Fibroblast of skin of left biceps (primary cell): Measurements from ENCODE around the gene MAMLD1.
A peak's percentile ranks its signal among the peaks of the same experiment; 100 is the strongest.
"Not testable (repeated sequence)": the region's sequence is repeated elsewhere in the genome, so short reads cannot be mapped to it uniquely, and the experiment has no call there.

Experiments
- DNase-seq, 2 experiments: peaks; one replicate each; pipeline ENCODE4 v3.0.0-alpha.2; 2013; ENCODE audit warnings: low read depth in 2 of 2

MAMLD1 gene

DNA sequence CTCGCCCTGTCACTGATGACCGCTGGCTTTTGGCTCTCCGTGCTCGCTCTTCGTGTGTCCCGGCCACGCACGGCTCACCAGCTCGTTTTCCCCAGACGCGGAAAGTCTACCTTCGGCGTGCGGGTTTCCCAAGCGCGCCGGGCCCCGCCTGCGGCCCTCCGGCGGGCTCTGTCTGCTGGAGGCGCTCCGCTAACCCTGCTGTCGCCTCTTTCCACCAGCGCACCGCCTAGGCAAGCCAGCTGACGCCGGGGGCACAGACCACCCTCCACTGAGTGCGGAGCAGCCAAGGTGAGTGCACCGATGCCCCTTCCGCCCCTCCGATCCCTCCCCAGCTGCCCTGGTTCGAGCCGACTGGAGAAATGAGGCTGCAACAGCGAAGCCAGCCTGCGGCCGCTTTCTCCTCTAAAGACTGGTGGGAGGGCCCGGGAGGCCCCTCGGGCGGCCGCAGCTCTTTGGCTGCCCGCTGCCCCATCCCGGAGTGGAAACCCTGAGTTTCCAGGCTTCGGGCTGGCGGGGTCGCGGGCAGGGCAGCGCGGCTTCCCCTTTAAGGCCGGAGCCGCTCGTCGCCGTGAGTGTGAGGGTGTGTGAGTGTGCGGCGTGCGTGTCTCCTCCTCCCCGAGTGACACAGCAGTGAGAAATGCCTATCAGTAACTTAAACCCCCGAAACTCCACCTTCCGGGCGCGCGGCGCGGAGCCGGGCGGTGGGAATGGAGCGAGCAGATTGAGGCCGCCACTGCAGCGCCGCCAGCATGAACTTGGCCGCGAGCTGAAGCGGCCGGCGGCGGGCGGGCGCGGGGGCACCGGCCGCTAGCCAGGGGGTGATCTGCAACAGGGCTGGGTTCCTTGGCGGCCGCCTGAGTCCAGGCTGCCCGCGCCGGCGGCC lies at the start of gene MAMLD1:
TSS of gene MAMLD1 (plus strand) at position 719 of the 883 bp plus-strand sequence. CDS start 82,200 bp downstream, outside the sequence.
- peak; percentile 50 to 59 for DNase-seq

DNA sequence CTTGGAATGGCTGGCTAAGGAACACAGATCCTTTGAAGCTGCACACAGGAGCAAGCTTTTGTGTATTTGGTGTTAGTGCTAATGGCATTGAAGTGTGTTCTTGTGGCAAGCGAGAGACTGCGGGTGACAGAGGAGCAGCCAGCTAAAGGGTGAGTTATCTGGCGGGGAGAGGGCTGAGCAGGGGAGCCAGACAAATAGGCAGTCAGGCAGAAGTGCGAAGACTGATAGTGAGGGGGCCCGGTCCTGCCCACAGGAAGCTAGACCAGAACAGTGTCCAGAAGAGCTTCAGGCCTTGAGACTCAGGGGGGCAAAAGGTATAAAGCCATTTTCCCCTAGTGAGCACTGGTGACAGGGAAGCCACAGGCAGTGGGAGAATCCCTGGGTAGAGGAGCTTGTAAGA lies 49.6 kb upstream of the MAMLD1 start:
- no peak for DNase-seq

- DNase-seq = no peak
Measured at GRCh38 chrX:150314186-150314585, 48.9 kb upstream of the MAMLD1 start.

DNA sequence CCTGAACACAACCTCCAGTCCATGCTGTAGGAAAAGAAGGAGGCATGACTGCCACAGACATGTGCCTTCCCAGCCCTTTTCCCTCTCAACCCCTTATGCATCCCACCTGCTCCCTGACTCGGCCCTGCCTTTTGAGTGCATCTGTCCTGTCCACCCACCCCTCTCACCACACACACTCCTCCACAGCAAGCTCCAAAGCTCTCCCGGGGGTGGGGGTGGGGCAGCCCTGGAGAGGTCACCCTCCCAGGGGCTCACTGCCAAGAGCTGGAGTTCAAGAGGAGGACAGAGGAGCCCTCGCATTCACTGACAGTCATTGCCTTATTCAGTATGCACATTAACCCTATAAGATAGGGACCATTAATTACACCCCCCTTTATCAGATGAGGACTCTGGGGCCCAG lies 46.6 kb upstream of the MAMLD1 start:
- DNase-seq = no peak

DNA sequence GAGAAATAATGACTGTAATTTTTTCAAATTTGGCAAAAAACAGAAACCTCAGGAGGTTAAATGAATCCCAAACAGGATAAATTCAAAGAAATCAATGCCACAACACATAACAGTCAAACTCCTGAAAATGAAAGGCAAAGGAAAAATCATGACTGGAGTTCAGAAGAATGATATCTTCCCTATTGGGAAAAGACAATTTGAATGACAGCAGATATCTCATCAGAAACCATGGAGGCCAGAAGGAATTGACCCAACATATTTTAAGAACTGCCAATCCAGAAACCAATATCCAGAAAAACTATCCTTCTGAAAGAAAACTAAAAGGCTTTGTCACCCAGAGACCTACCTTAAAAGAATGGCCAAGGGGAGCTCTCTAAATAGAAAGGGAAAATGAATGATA lies 40.1 kb upstream of the MAMLD1 start:
- DNase-seq = no peak

GRCh38 chrX:150324035-150324728 lies 38.9 kb upstream of the MAMLD1 start:
- DNase-seq = peak; percentile 53 to 55

- no peak for DNase-seq
Measured at GRCh38 chrX:150324919-150325318, 38.2 kb upstream of the MAMLD1 start.

DNA sequence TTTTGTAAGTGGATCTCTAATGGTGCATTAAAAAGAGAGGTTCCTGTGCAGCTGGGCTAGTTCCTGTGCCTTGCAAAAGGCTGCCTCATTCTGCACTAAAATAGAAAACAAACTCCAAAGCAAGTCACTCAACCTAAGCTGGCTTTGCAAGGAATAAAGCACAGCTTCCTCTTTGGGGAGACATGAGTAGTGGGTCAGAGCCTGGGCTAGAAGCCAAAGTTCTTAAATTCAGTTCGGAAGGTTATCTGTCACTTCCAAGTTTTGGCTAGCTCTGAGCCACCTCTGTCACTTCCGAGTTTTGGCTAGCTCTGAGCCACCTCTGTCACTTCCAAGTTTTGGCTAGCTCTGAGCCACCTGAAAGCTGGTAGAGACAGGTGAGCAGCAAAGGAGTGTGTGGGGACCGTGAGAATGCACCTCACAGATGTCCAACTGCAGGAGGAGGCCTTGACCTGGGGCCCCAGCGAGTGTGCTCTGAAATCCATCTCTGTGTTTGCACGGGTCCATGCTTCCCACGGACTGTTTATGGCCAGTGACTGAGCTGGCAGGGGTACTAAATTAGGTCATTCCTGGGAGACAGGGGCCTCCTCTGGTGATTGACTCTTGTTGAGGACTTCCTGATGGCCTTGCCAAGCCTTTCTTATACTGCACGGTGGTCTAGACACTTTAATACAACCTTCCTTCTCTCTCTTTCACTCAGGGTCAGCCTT lies 36.4 kb upstream of the MAMLD1 start:
- no peak for DNase-seq

- DNase-seq = no peak
Measured at GRCh38 chrX:150329282-150329681, 33.8 kb upstream of the MAMLD1 start.

- no peak for DNase-seq
Measured at GRCh38 chrX:150329868-150330267, 33.2 kb upstream of the MAMLD1 start.

GRCh38 chrX:150332023-150332422 lies 31.1 kb upstream of the MAMLD1 start:
- DNase-seq = no peak

DNA sequence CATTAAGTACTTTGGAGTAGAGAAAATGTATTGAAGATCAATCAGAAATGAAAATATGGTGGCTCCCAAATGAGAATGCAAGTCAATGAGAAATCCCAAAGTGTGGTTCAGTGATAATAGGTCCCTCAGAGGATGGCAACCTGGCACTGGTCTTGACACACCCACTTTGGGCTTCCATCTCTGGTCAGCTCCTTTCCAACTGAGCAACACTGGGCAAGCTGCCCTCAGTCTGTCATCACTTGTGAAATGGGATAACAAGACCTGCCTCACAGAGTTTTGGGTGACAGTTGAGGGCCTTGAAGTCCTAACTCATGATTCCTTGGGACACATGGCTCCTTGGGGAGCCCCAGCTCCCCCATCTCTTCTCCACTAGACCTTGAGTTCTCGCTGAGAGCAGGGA lies 29.0 kb upstream of the MAMLD1 start:
- no peak for DNase-seq

GRCh38 chrX:150334981-150335380 lies 28.1 kb upstream of the MAMLD1 start:
- no peak for DNase-seq

DNA sequence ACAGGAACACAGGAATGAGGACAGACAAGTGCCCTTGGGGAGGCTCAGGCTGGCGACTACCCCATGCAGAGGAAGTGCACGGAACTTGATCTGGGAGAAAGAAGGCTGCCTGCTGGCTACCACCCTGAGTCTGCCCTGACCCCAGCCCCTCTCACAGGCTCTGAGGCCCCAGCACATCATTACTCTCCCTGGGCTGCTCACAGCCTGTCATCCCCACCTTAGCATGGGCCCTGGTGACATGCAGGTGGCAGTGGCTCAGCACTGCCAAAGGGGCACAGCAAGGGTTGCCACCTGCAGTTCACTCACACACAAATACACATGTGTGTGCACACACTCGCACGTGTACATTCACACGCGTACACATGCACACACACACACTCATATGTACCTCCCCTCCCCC lies 26.1 kb upstream of the MAMLD1 start:
- DNase-seq = no peak

DNA sequence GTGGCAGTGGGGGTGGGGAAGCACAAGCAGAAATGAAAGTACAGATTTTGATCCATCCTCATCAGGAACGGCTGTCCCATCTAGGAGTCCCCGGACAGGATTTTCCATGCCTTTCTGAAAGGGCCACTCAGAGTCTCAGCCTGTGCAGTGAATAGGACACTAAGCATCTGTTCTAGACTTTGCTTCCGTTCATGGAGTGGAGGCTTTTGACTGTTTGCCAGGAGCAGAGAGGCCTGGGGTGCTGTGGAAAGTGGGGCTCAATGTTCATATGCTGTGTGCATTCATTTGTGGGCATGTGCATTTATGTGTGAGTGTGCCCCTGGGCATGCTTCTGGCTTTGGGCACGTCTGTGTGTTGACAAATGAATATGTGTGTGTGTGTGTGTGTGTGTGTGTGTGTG lies 25.6 kb upstream of the MAMLD1 start:
- DNase-seq = no peak

GRCh38 chrX:150338615-150339014 lies 24.5 kb upstream of the MAMLD1 start:
- no peak for DNase-seq

DNA sequence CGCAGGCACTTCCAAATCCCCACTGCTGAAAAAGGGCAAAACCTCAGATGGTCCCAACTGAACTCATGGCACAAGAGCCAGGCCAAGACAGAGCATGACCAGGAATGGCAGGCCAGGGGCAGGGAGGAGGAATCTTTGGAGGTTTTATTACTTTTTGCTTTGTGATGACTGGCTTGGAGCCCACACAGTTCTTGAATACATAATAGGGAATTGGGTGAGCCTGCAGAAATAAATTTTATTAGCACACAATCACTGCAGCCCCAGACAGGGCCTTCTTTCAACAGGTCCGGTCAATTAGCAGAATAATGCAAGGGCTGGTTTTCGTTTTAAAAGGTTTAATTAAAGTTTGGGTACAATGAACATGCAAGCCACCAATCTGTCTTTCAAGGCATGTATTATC lies 23.4 kb upstream of the MAMLD1 start:
- DNase-seq = no peak

DNA sequence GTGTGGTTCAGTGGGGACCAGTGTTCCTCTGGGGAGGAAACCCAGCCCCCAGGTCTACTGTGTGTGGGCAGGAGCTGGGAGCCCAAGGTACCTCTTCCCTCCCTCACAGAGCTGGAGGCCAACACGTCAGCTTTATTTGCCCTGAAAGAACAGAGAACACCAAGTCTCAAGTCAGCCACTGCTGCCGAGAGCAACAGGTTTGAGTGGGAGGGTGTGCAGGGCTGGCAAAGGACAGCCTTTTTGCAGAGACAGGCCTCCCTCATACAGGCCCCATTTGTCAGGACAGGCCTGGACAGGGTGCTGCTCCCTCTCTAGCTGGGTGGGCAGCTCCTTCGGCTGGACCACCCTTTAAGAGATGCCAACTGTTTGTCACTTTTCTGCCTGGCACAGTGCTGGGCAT lies 22.8 kb upstream of the MAMLD1 start:
- not testable (repeated sequence) for DNase-seq

DNA sequence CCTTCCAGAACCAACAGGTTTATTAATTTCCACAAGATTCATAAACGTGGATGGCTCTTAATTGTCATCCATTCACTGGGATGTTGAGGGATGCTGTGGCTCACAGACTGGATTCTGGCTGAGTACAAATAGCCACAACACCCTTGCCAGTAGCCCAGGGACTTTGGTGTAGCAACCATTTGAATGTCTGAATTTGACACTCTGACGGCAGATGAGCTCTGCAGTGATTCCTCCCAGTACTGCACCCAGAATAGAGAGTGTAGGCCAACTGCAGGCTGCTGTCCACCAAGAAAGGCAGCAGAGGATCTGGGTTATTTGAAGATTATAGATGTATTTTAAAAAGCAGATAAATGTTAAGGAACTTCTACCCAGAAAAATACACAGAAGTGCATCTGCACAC lies 15.6 kb upstream of the MAMLD1 start:
- no peak for DNase-seq

DNA sequence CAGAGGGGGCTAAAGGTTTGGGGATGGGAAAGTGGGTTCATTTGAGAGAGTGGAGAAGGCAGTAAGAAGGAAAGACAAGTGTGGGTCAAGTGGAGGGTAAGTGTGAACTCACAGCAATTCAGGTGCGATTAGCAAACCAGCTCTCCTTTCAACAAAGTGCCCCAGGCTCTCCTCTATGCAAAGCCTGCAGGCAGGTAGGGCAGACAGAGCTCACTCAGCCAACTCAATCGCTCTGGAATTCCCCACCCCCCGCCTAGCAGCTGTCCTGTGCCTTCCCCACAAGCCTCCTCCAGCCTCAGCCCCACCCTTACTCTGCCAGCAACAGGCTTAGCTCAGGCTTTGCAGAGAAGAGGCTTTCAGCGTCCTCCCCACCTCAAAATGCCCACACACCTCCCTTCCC lies 14.8 kb upstream of the MAMLD1 start:
- DNase-seq = no peak

DNA sequence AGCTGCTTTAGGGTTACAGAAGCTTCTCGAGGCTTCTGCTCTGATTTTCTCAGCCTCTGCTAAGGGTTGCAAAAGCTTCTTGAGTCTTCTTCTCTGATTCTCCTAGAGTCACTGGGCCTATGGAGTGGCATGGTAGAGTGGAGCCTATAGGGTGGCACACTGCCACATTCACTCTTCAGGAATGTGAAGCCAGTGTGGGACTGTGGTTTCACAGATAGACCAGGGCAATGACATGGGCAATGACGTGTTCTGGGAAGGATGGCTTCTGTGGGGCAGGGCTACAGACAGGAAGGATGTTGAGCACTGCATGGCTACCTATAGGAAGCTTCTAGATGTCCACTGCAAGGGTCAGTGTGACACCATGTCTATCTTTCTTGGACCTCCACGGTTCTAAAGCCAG lies 11.0 kb upstream of the MAMLD1 start:
- no peak for DNase-seq

GRCh38 chrX:150352581-150352980 lies 10.5 kb upstream of the MAMLD1 start:
- no peak for DNase-seq

DNA sequence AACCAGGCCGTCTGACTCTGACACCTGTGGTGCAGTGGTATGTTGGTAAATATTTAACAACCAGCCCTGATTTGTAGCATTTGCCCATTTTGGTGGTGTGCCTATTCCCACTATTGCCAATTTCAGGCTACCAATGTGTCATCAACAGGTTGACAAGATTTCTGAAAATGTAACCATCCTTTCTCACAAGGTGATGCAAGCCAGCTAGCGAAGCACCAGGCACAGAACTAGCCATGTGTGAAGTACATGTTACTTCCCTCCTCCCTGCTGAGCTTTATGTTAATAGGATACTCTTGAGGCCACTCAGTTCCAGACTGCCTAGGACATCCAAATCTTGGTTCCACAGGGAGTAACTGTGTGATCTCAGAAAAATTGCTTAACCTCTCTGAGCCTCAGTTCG lies 7.2 kb upstream of the MAMLD1 start:
- no peak for DNase-seq
